ENCODE measurements around the gene ACOX2. TPM values are rescaled to one million over a fixed set of nuclear protein-coding genes. Genes with fewer than 3 reads are reported as not detected.

Gene ACOX2
- total and polyA plus RNA-seq, 9 donors = 6.8 to 57.7 (median 23.7) TPM

DNA sequence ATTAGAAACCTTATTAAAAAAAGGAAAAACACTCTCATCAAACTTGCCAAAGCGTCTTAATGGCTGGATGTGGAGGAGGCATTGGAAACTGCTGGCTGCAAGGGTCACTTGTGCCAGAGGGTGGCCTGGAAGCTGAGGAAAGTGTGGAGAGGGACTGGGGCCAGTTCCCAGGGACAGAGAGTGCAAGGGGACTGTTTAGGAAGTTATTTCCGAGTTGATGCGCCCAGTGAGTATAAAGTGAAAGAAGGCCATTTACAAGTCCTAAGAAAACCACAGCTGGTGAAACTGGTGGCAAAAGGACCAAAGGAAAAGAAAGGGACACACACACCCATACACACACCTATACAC lies 52.3 kb downstream of the ACOX2 start:
- Histone ChIP-seq H3K36me3 (no peaks in the 10 kb centered on the region), H3K4me1 (ENCODE audit: insufficient read depth) (no peaks in the 10 kb centered on the region), H3K4me3 (no peak overlapping the region), H3K9me3 (no peaks in the 10 kb centered on the region), H3K27me3 (no peaks in the 10 kb centered on the region), H3K27ac (no peak overlapping the region)
- no peak for DNase-seq
- TF ChIP-seq EP300 (IDR thresholded peaks at IDR 0.05) (no peak), POLR2A (IDR thresholded peaks at IDR 0.05) (no peak)
- TF ChIP-seq, protein P1, sequence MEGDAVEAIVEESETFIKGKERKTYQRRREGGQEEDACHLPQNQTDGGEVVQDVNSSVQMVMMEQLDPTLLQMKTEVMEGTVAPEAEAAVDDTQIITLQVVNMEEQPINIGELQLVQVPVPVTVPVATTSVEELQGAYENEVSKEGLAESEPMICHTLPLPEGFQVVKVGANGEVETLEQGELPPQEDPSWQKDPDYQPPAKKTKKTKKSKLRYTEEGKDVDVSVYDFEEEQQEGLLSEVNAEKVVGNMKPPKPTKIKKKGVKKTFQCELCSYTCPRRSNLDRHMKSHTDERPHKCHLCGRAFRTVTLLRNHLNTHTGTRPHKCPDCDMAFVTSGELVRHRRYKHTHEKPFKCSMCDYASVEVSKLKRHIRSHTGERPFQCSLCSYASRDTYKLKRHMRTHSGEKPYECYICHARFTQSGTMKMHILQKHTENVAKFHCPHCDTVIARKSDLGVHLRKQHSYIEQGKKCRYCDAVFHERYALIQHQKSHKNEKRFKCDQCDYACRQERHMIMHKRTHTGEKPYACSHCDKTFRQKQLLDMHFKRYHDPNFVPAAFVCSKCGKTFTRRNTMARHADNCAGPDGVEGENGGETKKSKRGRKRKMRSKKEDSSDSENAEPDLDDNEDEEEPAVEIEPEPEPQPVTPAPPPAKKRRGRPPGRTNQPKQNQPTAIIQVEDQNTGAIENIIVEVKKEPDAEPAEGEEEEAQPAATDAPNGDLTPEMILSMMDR (IDR thresholded peaks at IDR 0.05) = no peak
- 69 to 83% (median 79%) methylated on average over 3 of the region's 3 CpGs for WGBS, 3 donors
- intact Hi-C loops (cut with DNase I) = no loop called here

DNA sequence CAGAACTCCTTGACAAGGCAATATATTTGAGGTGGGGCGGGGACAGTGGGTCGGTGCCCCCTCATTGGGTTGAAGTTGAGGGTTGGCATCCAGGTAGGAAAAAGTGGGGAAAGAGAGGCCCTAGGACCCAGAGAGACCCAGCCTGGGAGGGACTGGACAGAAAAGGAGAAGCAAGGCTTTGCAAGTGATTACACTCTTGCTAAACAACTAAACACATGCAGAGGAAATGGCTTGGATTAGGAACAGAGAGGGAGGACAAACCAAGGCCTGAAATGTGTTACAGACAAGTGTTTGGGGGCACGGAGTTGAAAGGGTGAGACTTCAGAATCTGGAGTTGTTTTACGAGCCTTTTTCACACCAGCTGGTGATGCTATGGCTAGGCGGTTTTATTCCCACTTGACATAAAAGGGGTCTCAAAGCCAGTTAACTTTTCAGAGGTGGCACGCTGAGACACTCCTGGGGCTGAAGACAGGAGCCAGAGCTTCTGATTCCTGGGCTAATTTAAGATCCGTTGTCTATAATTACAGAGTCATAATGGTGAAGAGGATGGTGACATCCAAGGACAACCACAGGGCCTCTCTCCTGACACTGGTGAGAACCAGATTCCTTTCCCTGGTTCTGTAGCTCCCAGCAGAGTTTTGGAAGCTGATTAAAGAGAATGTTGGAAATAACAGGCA lies 52.8 kb downstream of the ACOX2 start:
- intact Hi-C loops (cut with DNase I) = no loop called here
- H3K4me1 ChIP-seq (ENCODE audit: insufficient read depth) = no peaks in the 10 kb centered on the region
- no peak for TF ChIP-seq EP300 (IDR thresholded peaks at IDR 0.05)
- no peak for TF ChIP-seq POLR2A (IDR thresholded peaks at IDR 0.05)
- TF ChIP-seq, protein P1 (IDR thresholded peaks at IDR 0.05) = no peak
- no peaks in the 10 kb centered on the region for H3K36me3 ChIP-seq
- 67 to 71% (median 69%) methylated on average over 7 of the region's 7 CpGs for WGBS, 3 donors
- H3K4me3 ChIP-seq = no peak overlapping the region
- H3K9me3 ChIP-seq = no peaks in the 10 kb centered on the region
- H3K27me3 ChIP-seq = no peaks in the 10 kb centered on the region
- DNase-seq = no peak
- H3K27ac ChIP-seq = no peak overlapping the region

- no peaks in the 10 kb centered on the region for H3K36me3 ChIP-seq
- TF ChIP-seq POLR2A (IDR thresholded peaks at IDR 0.05) (no peak), EP300 (IDR thresholded peaks at IDR 0.05) (no peak)
- TF ChIP-seq, protein P1 (IDR thresholded peaks at IDR 0.05) = no peak
- H3K27ac ChIP-seq = no peak overlapping the region
- no peaks in the 10 kb centered on the region for H3K9me3 ChIP-seq
- H3K27me3 ChIP-seq = no peaks in the 10 kb centered on the region
- WGBS, 3 donors = 76 to 81% (median 77%) methylated on average over 8 of the region's 8 CpGs
- intact Hi-C loops (cut with DNase I) = no loop called here
- H3K4me1 ChIP-seq (ENCODE audit: insufficient read depth) = no peaks in the 10 kb centered on the region
- DNase-seq = no peak
- H3K4me3 ChIP-seq = no peak overlapping the region
These were observed 53.9 kb downstream of the ACOX2 start for GRCh38 chr3:58482917-58483636.

DNA sequence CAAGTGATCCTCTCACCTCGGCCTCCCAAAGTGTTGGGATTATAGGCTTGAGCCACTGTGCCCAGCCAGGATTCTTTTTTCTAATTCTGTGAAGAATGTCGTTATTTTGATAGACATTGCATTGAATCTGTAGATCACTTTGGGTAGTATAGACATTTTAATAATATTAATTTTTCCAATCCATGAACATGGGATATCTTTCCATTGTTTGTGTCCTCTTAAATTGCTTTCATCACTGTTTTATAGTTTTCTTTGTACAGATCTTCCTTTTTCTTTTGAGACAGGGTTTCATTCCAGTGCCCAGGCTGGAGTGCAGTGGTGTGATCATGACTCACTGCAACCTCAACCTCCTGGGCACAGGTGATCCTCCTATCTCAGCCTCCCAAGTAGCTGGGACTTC lies 56.7 kb downstream of the ACOX2 start:
- DNase-seq = no peak
- no peaks in the 10 kb centered on the region for H3K27me3 ChIP-seq
- no peak overlapping the region for H3K27ac ChIP-seq
- intact Hi-C loops (cut with DNase I) = no loop called here
- no peaks in the 10 kb centered on the region for H3K4me1 ChIP-seq (ENCODE audit: insufficient read depth)
- H3K36me3 ChIP-seq = no peaks in the 10 kb centered on the region
- TF ChIP-seq, protein P1 (IDR thresholded peaks at IDR 0.05) = no peak
- TF ChIP-seq POLR2A (IDR thresholded peaks at IDR 0.05) (no peak), EP300 (IDR thresholded peaks at IDR 0.05) (no peak)
- H3K4me3 ChIP-seq = no peak overlapping the region
- no peaks in the 10 kb centered on the region for H3K9me3 ChIP-seq
- 94 to 95% (median 94%) methylated on average over 2 of the region's 2 CpGs for WGBS, 3 donors
